SK-N-SH (cell line): ENCODE results near the gene CLEC2D.

ENCODE experiments used
- ELF1 ChIP-seq: IDR thresholded peaks from 2 replicates; pipeline ENCODE4 v1.4.0; 2012
- EP300 ChIP-seq, 2 experiments: IDR thresholded peaks; 2 replicates each; pipeline versions ENCODE4 v1.4.0 to v1.6.1; 2012; ENCODE audit warnings: borderline replicate concordance in 1 of 2, low read depth in 1 of 2, low read length in 1 of 2
- TF ChIP-seq, protein P1 (sequence below): fragments of 200-600 bp; sonication (generic); IDR thresholded peaks from 2 replicates; pipeline ENCODE4 v1.6.1; 2017; ENCODE audit warnings: antibody characterized with exemption, mild to moderate bottlenecking, moderate library complexity
- TF ChIP-seq, protein P2 (sequence below): IDR thresholded peaks from 2 replicates; pipeline ENCODE4 v1.6.1; 2012; ENCODE audit warnings: mild to moderate bottlenecking, low read depth, low read length, moderate library complexity
- TF ChIP-seq, protein P3 (sequence below): IDR thresholded peaks from 2 replicates; pipeline ENCODE4 v1.4.0; 2012; ENCODE audit warnings: low read depth, borderline replicate concordance

DNA sequence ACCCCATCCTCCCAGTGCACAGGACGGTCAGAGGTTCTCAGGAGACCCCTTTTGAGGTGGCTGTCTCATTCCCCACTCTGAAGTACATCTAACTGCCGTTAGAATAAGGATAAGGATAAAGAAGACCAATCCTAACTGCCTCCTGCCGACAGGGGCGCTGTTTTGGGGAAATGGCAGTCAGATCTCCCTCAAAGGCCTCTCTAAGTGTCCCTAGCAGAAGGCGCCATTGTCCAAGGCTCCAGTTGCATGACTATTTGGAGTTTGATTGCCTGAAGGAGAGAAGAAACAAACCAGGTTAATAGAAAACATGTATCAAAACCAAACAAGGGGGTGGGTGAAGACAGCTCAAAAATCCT, 32.7 kb upstream of the CLEC2D start:
- TF ChIP-seq EP300 (IDR thresholded peaks at IDR 0.05; ENCODE audit: borderline replicate concordance in 1 of 2, low read depth in 1 of 2, low read length in 1 of 2) (no peak), ELF1 (no peak)
- TF ChIP-seq, protein P1, sequence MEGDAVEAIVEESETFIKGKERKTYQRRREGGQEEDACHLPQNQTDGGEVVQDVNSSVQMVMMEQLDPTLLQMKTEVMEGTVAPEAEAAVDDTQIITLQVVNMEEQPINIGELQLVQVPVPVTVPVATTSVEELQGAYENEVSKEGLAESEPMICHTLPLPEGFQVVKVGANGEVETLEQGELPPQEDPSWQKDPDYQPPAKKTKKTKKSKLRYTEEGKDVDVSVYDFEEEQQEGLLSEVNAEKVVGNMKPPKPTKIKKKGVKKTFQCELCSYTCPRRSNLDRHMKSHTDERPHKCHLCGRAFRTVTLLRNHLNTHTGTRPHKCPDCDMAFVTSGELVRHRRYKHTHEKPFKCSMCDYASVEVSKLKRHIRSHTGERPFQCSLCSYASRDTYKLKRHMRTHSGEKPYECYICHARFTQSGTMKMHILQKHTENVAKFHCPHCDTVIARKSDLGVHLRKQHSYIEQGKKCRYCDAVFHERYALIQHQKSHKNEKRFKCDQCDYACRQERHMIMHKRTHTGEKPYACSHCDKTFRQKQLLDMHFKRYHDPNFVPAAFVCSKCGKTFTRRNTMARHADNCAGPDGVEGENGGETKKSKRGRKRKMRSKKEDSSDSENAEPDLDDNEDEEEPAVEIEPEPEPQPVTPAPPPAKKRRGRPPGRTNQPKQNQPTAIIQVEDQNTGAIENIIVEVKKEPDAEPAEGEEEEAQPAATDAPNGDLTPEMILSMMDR = peak; percentile 46
- TF ChIP-seq, protein P2, sequence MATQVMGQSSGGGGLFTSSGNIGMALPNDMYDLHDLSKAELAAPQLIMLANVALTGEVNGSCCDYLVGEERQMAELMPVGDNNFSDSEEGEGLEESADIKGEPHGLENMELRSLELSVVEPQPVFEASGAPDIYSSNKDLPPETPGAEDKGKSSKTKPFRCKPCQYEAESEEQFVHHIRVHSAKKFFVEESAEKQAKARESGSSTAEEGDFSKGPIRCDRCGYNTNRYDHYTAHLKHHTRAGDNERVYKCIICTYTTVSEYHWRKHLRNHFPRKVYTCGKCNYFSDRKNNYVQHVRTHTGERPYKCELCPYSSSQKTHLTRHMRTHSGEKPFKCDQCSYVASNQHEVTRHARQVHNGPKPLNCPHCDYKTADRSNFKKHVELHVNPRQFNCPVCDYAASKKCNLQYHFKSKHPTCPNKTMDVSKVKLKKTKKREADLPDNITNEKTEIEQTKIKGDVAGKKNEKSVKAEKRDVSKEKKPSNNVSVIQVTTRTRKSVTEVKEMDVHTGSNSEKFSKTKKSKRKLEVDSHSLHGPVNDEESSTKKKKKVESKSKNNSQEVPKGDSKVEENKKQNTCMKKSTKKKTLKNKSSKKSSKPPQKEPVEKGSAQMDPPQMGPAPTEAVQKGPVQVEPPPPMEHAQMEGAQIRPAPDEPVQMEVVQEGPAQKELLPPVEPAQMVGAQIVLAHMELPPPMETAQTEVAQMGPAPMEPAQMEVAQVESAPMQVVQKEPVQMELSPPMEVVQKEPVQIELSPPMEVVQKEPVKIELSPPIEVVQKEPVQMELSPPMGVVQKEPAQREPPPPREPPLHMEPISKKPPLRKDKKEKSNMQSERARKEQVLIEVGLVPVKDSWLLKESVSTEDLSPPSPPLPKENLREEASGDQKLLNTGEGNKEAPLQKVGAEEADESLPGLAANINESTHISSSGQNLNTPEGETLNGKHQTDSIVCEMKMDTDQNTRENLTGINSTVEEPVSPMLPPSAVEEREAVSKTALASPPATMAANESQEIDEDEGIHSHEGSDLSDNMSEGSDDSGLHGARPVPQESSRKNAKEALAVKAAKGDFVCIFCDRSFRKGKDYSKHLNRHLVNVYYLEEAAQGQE = no peak
- TF ChIP-seq, protein P3, sequence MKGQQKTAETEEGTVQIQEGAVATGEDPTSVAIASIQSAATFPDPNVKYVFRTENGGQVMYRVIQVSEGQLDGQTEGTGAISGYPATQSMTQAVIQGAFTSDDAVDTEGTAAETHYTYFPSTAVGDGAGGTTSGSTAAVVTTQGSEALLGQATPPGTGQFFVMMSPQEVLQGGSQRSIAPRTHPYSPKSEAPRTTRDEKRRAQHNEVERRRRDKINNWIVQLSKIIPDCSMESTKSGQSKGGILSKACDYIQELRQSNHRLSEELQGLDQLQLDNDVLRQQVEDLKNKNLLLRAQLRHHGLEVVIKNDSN = no peak
